ENCODE data around the gene EDIL3. TPM values are rescaled to one million over a fixed set of nuclear protein-coding genes. Genes with fewer than 3 reads are reported as not detected.

Gene EDIL3
- total and polyA plus RNA-seq, 2 experiments from 2014 or later: 18.2 to 42.4 TPM

GRCh38 chr5:84260140-84260539, 124.5 kb downstream of the EDIL3 start:
- no peak overlapping the region for H3K4me3 ChIP-seq
- no peak overlapping the region for H3K27ac ChIP-seq
- no peak for TF ChIP-seq CTCF (IDR thresholded peaks at IDR 0.05; ENCODE audit: poor library complexity)
- no peak for TF ChIP-seq EZH2phosphoT487 (IDR thresholded peaks at IDR 0.05; ENCODE audit: low read depth, severe bottlenecking, unreplicated experiment)
- TF ChIP-seq EZH2 (IDR thresholded peaks at IDR 0.05; ENCODE audit: borderline replicate concordance): no peak
- H3K36me3 ChIP-seq (replicated peaks; ENCODE audit: insufficient read depth, low read depth): no peaks in the 10 kb centered on the region
- H3K4me1 ChIP-seq (ENCODE audit: insufficient read depth): no peaks in the 10 kb centered on the region
- no peak overlapping the region for H2AFZ ChIP-seq
- no peaks in the 10 kb centered on the region for H3K79me2 ChIP-seq
- 83% methylated on average over 1 of the region's 1 CpG for WGBS (ENCODE audit: low lambda C conversion rate, missing lambda C conversion rate)
- H3K27me3 ChIP-seq: no peaks in the 10 kb centered on the region
- no peaks in the 10 kb centered on the region for H4K20me1 ChIP-seq (ENCODE audit: insufficient read depth, poor library complexity, severe bottlenecking)
- no peaks in the 10 kb centered on the region for H3K9me2 ChIP-seq (replicated peaks; ENCODE audit: insufficient read depth)
- no peak overlapping the region for H3K4me2 ChIP-seq
- no peaks in the 10 kb centered on the region for H3K9me3 ChIP-seq (ENCODE audit: low read depth)
- no peak for DNase-seq (ENCODE audit: low spot score)

GRCh38 chr5:84259283-84260045, 125.2 kb downstream of the EDIL3 start:
- Histone ChIP-seq H3K4me2 (no peak overlapping the region), H3K4me1 (ENCODE audit: insufficient read depth) (no peaks in the 10 kb centered on the region), H3K27me3 (no peaks in the 10 kb centered on the region), H3K9me3 (ENCODE audit: low read depth) (no peaks in the 10 kb centered on the region), H4K20me1 (ENCODE audit: insufficient read depth, poor library complexity, severe bottlenecking) (no peaks in the 10 kb centered on the region), H3K9me2 (replicated peaks; ENCODE audit: insufficient read depth) (no peaks in the 10 kb centered on the region), H3K79me2 (no peaks in the 10 kb centered on the region), H3K4me3 (no peak overlapping the region), H3K36me3 (replicated peaks; ENCODE audit: insufficient read depth, low read depth) (no peaks in the 10 kb centered on the region), H2AFZ (no peak overlapping the region), H3K27ac (no peak overlapping the region)
- no peak for TF ChIP-seq CTCF (IDR thresholded peaks at IDR 0.05; ENCODE audit: poor library complexity)
- no peak for TF ChIP-seq EZH2phosphoT487 (IDR thresholded peaks at IDR 0.05; ENCODE audit: low read depth, severe bottlenecking, unreplicated experiment)
- no peak for TF ChIP-seq EZH2 (IDR thresholded peaks at IDR 0.05; ENCODE audit: borderline replicate concordance)
- DNase-seq (ENCODE audit: low spot score): no peak
- WGBS (ENCODE audit: low lambda C conversion rate, missing lambda C conversion rate): 68% methylated on average over 4 of the region's 4 CpGs

- no peak for DNase-seq (ENCODE audit: low spot score)
- no peaks in the 10 kb centered on the region for H3K9me2 ChIP-seq (replicated peaks; ENCODE audit: insufficient read depth)
- H3K79me2 ChIP-seq: no peaks in the 10 kb centered on the region
- no peaks in the 10 kb centered on the region for H3K36me3 ChIP-seq (replicated peaks; ENCODE audit: insufficient read depth, low read depth)
- H4K20me1 ChIP-seq (ENCODE audit: insufficient read depth, poor library complexity, severe bottlenecking): no peaks in the 10 kb centered on the region
- H2AFZ ChIP-seq: no peak overlapping the region
- no peaks in the 10 kb centered on the region for H3K4me1 ChIP-seq (ENCODE audit: insufficient read depth)
- no peak overlapping the region for H3K4me3 ChIP-seq
- no peak overlapping the region for H3K4me2 ChIP-seq
- WGBS (ENCODE audit: low lambda C conversion rate, missing lambda C conversion rate): 85% methylated on average over 2 of the region's 2 CpGs
- H3K27ac ChIP-seq: no peak overlapping the region
- H3K9me3 ChIP-seq (ENCODE audit: low read depth): no peaks in the 10 kb centered on the region
- TF ChIP-seq CTCF (IDR thresholded peaks at IDR 0.05; ENCODE audit: poor library complexity): no peak
- no peak for TF ChIP-seq EZH2 (IDR thresholded peaks at IDR 0.05; ENCODE audit: borderline replicate concordance)
- no peak for TF ChIP-seq EZH2phosphoT487 (IDR thresholded peaks at IDR 0.05; ENCODE audit: low read depth, severe bottlenecking, unreplicated experiment)
- no peaks in the 10 kb centered on the region for H3K27me3 ChIP-seq
Observed at GRCh38 chr5:84257061-84257460, 127.6 kb downstream of the EDIL3 start.

Data from hepatocyte (in vitro differentiated cells).